HTR-8/SVneo (cell line): ENCODE measurements around the gene ASPSCR1.

Experiments used
- DNase-seq: peaks from one replicate; pipeline ENCODE4 v3.0.0; 2011; ENCODE audit warnings: low spot score, mixed read lengths; ENCODE audit not compliant: insufficient read length
- FAIRE-seq: peaks from 2 replicates; lab custom pipeline; 2011; peaks lifted over from hg19 to GRCh38; lab: Jason Lieb, UNC

The ASPSCR1 gene

DNA sequence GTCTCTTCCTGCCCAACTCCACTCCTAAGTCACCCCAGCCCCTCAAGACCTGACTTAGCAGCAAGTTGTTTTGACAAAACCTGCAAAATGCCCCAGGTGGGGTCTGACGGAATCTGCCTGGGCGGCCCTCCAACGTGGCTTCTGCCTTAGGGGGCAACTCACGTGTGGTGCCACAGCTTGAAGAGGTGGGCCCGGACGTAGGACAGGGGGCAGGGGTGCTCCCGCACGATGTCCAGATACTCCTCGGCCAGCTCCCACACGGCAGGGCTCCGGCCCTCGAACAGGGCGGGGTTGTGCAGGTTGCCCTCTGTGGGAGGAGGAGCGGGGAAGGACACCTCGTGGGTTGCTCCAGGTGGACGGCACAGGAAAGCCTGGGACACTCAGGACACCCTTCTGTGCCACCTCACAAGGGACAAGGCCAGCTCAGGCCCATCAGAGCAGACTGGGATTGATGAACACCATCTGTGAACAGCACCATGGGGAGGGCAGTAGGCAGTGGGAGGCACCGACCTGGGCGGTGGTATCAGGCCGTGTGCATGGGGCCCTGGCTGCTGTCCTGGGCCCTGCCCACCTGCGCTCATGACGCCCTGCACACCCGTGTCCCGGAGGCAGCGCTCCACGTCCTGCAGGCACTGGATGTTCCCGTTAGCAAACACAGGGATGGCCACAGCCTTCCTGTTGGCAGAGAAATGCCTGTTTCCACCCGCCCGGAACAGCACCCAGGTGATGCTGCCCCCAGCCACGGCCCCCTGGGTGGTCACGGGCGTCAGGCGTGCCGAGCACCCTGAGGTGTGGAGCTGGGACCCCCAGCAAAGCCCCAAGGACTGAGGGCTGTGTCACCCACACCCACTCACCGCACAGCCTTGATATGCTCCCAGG, 83.9 kb downstream of the ASPSCR1 start:
- FAIRE-seq (no peak), DNase-seq (no peak)

DNA sequence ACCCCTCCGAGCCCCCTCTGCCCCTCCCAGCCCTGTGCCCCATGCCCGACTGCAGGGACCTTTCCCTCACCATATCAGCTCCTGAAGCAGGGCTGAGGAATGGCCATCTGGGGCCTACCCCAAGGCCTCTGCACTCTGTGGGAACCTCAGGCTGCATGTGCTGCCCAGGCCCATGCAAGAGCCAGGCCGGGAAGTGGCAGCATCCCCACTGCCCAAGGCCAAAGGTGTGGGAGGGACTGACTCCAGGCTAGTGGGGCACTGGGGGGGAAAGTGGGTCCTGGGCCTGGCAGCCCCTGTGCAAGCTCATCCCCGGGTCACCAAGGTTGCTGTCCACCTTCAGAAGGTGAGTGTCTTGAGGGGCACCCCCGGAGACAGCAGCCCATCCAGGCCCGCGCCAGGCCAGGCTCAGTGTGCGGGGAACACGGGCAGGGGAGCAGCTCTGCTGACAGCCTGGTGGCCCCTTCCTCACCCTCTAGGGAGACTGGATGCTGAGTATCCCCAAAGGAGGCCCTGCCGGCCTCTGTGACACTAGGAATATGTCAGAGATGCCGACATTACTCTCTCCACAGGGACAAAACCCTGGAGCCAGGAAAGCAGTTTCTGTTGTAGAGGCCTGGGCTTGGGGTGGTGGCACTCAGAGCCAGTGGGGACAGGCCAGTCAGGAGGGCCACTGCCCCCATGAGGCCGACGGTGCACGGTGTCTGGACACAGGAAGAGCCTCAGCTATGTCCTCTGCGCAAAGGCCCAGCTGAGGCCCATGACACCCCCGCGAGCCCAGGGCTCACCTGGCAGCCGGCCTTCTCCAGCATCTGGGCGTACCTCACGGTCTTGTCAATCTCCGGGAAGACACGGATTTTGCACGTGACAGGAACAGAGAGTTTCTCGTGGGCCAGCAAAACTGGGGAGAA, 84.9 kb downstream of the ASPSCR1 start:
- FAIRE-seq (no peak), DNase-seq (no peak)

DNA sequence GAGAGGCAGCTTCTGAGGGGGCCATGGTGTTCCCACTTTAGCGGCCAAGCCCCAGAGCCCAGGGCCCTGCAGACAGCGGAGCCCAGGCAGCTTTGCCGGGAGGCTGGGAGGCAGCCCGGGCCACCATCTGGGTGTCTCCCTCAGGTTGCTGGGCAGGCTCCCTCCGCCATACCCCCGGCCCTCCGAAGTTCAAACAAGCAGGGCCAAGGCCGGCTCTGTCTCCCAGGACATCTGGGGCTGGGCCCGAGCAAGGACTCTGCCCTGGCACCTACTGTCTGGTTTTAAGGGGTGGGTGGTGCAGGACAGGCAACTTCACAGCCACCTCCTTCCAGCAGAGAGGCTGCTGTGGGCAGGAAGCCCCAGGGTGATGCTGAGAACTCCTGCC, 85.5 kb downstream of the ASPSCR1 start:
- FAIRE-seq (no peak), DNase-seq (no peak)

DNA sequence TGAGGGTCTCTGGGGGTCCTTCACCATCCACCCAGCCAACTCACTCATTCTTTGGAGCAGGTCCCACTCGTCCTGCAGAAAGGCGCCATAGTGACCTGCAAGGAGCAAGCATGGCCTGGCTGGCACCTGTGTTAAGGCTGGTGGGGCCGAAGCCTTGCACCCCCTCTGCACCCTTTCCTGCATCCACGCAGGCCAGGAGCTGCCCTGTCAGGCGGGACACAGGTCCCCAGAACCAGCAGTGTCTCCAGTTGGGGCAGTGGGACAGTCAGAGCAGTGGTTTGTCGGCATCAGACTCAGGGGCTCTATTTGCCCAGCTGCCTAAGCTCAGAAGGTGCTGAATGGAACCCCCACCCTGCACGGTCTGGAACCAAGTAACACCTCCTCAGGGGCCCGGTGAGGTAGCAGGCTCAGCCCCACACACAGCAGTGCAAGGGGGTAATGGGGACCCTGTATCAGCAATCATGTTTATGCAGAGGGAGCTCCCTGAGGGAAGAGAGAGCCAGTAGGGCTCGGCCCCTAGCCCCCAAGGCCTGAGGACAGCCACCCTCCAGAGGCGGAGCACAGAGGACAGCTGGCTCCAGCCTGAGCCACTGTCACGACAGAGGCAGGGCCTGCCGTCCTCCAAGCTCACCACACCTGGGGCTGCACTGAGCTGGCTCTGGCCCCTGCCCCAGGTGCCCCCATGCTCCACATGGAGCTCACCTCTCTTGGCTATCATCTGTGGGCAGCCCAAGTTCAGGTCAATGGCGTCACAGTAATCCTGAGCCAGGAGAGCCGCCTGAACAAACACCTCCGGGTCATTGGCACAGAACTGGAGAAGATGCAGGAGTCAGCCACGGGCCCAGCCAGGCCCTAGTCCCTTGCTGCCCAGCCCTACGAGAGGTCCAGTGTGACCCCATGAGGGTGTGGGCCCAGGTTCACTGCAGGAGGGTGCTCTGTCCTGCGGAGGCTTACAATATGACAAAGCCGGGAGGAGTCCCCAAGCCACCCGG, 86.3 kb downstream of the ASPSCR1 start:
- no peak for FAIRE-seq
- no peak for DNase-seq

DNA sequence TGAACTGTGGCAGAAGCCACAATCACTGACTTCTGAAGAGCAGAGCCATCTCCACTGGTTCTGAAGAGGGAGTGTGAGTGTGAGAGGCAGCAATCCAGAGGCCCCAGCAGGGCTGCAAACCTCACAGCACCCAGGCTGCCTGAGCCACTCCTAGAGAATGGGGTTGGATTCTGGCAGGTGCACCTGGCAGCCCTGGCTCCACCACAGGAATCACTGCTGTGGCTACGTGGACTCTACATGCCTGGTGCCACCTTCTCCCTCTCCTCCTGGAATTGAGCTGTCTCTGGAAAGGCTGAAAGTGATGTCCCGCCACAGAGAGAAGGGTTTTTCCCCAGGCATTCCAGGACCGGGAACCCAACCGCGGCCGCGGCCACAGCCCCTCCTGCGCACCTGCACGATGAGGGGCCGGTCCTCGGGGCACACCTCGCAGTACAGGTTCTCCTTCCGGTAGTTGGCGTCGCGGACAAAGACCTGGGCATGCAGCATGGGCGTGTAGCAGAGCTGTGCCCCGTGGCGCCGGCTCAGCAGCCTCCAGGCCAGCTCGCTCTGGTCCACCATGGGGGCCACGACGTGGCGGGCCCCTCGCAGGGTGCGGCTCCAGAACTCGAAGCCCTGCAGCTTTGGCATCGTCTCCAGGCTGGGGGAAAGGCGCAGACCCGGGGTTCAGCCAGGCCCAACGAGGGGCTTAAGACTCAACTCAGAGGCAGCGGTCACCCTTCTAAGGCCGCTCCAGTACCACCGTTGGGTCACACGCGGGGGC, 87.2 kb downstream of the ASPSCR1 start:
- DNase-seq (no peak), FAIRE-seq (no peak)

DNA sequence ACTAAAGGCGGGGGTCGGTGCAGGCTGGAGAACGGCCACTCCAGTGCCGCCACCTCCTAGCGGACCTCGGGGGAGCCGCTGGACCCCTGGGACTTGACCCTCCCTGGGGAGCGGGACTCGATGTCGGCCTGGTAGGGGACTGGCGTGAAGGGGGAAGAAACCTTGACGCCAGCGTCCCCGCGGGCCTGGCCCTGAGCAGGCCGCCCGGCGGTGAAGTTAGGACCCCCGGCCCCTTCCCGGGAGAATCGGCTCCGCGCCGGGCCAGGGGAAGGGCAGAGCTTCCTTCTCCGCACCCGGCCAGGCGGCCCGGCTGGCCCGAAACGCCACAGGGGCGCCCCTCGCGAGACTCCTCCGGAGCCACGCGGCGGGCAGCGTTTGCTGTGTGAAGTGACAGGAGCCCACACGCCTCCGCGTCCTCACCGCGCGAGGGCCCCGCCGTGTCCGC, 87.8 kb downstream of the ASPSCR1 start:
- peak; percentile 27 for DNase-seq
- no peak for FAIRE-seq

DNA sequence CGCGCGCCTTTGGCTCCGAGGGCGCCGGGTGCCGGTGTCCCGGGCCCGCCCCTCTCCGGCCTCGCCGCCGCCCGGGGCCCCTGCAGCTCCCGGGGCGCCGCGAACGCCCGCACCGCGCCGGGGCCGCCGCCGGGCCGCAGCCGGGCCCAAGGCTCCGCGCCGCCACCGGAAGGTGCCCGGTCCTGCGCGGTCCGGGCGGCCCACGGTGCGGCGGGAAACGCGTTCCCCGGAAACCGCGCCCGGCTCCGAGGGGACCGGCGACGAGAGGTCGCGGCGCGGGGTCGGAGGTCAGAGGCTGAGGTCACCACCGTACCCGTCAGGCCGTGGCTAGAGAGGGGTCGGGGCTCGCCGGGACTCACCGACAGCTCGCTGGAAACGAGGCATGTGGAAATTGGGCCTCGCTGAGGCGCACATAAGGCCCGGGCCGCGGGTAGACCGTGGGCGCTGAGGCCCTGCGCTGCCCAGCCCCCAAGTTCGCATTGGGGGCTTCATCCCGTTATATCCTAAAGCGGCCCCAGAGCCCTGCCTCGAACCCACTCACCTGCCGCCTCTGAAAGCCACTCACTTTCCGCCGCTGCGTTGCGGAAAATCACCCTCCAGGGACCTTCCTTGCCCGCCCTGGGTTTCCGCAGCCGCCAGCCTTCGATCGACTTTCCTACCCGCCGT, 88.3 kb downstream of the ASPSCR1 start, which contains the start of gene DUS1L:
DUS1L (minus strand) TSS at position 167 of the 666 bp plus-strand sequence. CDS start 745 bp downstream, outside the sequence.
- DNase-seq (peak; percentile 74), FAIRE-seq (no peak)
